HG02938 (cell line): Measurements from ENCODE around the gene BCR.
"Not testable (repeated sequence)": the region's sequence is repeated elsewhere in the genome, so short reads cannot be mapped to it uniquely, and the experiment has no call there.

ENCODE experiments used
- ATAC-seq: cut with Tn5 transposase; IDR thresholded peaks from one replicate; pipeline ENCODE4 v1.9.1; 2021; ENCODE audit warnings: mild to moderate bottlenecking, moderate library complexity; ENCODE audit not compliant: unreplicated experiment

Gene BCR

DNA sequence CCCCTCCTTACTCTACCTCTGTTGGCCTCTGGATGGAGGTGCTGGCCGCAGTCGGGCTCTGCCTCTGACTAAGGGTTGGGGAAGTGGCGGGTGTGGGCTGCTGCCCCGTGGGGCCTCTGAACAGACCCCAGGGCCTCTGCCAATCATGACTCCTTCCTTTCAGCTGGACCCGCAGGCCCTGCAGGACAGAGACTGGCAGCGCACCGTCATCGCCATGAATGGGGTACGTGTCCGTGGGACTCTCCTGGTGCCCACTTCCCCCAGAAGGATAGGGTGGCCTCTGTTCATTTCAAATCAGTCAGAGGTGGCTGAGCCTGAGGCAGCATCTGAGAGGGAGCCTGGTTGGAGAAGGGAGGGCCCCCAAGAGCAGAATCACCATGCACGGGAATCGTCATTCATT lies 129.0 kb downstream of the BCR start:
- ATAC-seq, result not testable (repeated sequence)

DNA sequence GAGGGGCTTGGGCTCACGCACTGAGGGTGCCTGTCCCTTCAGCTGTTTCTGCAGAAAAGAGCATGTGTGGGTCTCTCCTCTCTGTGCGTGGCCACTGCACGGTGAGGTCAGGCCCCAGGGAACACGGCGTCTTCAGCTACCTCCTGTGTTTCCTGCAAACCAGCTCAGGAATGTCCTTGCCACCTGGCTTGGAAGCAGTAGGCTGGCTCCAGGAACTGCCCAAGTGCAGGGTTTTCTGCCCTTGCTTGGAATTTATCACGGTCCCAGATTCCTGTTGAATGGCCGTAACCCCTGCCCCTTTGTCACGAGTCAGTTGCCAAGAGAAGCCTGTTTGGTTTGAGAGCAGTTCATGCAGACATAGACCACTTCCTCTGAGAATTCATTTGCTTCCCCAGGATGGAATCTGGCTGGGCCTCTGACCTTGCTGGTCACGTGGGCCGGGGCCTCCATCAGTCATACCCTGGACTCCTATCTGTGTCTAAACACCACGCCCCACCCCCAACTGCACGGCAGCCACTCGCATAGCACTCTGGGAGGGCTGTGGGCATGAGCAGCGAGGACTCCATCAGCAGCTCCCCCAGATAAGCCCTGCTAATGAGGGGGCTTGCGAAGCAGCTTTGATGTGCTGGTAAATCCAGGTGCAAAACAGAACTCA lies 130.3 kb downstream of the BCR start:
- not testable (repeated sequence) for ATAC-seq

DNA sequence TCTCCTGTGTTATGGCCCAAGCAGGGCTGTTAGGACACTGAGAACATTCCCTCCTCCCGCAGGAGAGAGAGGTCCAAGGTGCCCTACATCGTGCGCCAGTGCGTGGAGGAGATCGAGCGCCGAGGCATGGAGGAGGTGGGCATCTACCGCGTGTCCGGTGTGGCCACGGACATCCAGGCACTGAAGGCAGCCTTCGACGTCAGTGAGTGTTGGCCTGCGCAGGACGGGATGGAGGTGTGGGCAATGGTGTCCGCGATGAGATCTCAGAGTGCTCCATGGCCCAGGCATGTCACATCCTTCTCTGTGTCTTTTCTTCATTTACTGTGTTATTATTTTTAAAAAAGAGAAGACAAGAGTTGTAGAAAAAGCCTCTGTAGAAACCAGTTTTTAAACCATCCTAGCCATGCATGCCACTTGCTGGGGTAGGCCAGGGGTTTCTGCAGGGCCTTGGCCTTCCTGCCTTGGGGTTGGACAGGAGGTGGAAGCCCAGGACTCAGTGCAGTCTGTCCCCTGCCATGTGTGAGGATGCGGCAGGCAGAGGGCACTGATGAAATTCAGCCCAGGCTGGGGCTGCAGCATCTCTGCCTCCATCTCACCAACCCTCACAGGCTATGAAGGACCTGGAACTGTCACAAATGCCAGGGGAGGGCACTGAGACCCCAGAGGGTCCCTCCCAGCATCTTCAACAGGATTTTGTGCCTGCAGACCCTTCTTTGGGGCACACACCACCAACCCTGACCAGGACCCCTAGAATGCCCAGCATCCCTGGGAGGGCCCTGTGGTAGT lies 131.5 kb downstream of the BCR start:
- ATAC-seq, result not testable (repeated sequence)

DNA sequence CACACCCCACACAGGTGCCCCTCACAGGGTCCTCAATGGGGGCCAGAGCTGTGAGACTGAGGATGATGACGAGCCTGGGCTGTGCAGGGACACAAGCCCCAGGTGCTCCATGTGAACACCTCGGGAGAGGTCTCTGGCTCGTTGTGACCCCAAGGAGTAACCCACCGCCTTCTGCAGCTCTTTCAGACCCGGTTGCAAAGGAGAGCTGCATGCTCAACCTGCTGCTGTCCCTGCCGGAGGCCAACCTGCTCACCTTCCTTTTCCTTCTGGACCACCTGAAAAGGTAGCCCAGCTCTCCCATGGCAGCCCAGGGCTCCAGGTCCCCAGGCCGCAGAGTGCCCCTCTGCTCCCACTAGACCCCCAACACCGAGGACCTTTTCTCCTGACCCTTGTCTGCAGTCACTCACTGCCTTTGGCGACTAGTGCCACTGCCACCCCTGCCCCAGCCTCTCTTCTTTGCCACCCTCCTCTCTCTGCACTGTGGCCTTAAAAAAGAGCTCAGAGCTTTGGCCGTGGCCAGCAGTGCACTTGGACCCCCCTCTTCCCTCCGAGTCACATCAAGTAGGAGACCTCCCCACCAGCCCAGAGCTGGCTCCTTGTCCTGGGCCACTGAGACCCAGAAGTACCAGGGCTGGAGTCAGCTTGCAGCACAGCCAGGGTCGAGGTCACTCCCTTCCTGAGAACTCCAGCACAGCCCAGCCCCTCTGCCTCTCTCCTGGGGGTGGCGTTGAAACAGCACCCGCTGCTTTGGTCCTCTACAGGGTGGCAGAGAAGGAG lies 133.7 kb downstream of the BCR start:
- ATAC-seq, result no peak

DNA sequence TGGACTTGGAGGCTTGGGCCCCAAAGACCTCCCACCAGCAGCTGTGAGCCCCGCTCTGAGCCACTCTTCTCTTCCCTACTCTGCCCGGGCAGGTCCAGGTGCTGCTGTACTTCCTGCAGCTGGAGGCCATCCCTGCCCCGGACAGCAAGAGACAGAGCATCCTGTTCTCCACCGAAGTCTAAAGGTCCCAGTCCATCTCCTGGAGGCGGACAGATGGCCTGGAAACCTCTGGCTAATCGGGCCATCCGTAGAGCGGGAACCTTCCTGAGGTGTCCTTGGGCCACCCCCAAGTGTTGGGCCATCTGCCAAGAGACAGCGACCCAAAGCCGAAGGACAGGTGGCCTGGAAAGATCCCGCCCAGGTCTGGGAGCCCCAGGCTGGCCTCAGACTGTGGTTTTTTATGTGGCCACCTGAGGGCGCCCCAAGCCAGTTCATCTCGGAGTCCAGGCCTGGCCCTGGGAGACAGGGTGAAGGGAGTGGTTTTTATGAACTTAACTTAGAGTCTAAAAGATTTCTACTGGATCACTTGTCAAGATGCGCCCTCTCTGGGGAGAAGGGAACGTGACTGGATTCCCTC lies 135.1 kb downstream of the BCR start:
- ATAC-seq, result no peak

DNA sequence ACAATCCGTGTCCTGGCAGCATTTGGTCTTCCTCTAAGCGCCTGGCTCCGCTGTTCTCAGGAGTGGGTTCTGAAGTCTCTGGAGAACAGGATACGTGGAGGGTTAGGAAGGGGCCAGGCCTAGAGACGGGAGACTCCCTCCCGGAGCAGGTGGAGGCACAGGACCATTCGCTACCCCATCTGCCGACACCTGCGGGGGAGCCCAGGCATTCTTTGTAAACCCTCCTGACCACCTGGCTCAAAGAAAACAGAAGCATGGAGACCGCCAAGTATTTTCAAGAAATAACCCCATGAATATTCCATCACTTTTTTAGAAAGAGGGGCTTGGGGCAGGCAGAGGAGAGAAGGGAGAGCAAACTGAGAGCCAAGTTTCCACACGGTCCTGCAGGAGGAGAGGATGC lies 136.3 kb downstream of the BCR start:
- not testable (repeated sequence) for ATAC-seq

DNA sequence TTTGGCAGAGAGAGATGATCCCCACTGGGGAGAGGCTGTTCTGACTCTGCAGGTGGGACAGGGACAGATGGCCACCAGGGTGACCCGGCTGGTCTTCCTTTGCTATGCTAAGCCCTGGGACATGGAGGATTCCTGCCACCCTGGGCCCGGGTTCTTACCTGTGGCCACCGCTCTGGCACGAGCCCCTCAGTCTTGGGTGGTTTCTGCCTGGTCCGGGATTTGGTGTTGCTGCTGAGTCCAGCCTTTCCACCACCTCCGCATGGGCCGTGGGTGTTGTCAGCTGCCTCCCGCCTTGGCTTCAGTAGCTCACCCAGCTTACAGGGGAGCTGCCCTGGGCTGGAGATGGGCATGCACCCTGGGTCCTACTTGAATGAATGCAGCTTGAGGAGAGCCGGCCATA lies 138.0 kb downstream of the BCR start:
- ATAC-seq, result not testable (repeated sequence)

DNA sequence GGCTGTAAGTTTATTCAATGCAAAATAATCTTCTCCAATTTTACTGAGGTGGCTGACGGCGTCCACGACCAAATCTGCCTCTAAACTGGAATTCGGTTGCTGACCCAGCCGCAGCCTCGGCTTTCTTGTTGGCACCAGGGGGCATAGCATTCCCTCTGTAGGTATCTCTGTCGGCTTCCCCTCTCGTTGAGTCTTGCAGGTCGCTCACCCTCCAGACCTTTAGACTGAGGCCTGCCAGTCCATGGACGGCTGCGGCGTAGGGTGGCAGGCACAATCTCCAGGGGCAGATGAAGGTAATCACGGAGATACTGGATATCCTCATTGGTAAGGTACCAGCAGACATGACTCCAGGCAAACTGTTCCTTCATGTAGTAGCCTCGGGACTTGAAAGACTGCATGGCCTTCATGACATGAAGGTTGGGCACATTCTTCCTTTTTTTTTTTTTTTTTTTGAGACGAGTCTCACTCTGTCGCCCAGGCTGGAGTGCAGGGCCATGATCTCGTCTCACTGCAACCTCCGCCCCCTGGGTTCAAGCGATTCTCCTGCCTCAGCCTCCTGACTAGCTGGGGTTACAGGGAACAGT lies 142.3 kb downstream of the BCR start:
- not testable (repeated sequence) for ATAC-seq

DNA sequence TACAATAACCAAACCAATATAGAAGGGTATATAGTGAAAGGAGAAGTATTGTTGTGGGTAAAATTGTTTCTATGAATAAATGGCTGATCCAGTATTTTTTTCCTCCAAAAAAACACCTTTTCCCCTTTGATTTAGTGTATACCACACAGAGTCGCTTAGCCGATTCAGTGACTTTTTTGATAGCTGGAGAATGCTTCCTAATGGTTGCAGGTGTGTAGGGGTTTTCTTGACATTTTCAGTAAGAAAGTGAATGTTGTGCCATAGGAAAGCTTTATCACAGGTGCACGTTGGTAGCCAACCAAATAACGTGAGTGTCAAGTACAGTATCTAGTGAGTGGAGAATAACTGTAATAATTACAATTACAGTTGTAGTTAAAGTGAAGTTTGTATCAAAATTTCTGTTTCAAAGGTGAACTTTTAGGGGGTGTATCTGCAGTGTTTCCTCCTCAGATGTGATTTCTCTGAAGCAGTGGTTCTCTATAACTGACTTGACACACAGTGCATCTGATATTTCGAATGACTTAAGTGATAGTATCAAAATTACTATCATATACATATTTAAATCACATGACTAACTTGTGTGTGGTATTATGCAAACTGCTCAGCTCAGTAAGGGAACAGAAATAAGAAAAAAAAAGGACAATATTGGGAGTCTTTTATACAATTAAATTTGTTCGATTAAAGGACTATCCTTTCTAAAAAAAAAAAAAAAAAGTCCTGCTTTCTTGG lies 143.8 kb downstream of the BCR start:
- ATAC-seq, result not testable (repeated sequence)

DNA sequence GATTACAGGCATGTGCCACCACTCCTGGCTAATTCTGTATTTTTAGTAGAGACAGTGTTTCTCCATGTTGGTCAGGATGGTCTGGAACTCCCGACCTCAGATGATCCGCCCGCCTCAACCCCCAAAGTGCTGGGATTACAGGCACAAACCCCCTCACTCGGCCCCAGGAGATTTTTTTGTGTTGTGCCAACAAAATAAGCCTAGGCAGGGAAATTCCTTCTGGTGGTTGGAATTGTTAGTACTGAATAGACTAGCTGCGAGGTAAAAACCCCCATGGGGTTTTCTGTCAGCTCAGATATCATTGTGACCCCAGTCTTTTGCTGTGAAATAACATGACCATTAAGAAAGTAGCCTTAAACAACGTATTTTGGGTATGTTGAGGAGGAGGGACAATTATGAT lies 144.9 kb downstream of the BCR start:
- no peak for ATAC-seq

DNA sequence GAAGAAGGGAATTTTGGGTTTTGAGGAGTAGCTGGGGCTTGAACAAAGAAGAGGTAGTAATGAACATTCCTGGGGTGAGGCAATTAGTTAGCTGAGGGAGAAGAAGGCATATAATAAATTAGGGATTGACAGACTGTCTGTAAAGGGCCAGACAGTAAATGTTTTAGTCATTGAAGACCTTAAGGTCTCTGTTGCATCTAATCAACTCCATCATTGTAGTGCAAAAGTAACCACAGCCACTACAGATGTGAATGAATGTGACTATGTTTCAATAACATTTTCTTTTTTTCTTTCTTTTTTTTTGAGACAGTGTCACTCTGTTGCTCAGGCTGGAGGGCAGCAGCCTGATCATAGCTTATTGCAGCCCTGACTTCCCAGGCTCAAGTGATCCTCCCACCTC lies 153.5 kb downstream of the BCR start:
- not testable (repeated sequence) for ATAC-seq

DNA sequence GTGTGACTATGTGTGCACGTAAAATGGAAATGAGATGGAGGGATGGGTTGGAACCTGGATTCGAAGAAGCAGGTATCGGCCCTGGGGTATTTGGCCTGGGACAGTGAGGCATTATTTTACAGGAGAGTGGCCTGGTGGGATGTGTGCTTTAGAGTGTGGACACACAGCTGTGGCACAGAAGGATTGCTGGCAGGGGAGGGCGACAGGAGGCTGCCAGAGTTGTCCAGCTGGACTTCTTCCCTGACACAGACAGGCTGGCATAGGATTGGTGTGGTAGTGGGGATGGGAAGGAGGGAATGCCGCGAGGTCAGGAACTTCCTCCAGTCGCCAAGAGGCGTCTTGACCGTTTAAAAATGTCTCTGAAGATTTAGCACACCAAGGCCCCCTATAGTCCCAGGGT lies 157.4 kb downstream of the BCR start:
- not testable (repeated sequence) for ATAC-seq

DNA sequence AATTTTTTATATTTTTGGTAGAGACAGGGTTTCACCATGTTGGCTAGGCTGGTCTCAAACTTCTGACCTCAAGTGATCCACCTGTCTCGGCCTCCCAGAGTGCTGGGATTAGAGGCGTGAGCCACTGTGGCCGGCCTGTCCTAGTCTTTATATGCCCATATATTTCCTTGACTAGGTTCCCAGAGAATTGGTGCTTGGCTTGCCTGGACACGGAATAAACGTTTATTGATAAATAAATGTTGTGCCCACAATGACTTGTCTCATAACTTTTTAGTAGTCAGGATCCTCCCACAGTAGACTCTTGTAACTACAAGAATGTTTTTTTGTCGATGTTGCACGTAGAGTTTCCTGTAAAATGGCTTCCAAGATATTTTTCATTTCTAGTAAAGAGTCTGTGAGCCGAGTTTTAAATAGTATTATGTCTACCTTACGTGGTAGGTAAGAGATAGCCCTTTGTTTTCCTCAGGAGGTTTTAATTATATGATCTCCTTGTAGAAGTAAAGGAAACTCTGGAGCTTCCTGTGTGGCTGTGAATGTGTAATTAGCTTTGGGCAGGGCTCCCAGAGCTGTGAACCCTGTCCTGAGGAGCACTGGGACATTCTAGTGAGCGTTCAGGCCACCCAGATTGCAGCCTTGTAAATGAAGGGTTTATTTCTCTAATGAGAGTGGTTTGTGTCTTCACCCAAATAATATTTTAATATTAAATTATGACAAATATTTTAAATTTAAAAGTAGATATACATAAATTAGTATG lies 161.8 kb downstream of the BCR start:
- ATAC-seq, result not testable (repeated sequence)

DNA sequence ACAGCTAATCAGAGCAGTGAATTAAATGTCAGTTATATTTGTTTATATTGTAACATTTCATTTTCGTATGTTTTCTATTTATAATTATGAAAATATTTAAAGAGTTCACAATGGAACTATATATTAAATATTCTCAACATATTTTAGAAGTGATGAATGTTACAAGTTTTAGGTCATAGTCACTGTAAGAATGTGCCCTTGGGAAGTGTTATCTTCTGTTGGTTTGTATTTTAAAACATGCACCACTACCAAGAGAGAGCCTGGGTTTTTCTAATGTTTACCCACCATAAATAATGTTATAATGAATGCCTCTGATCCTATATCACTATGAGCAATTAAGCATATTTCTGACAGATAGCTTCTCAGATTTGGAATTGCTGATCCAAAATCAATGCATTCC lies 171.0 kb downstream of the BCR start:
- no peak for ATAC-seq

DNA sequence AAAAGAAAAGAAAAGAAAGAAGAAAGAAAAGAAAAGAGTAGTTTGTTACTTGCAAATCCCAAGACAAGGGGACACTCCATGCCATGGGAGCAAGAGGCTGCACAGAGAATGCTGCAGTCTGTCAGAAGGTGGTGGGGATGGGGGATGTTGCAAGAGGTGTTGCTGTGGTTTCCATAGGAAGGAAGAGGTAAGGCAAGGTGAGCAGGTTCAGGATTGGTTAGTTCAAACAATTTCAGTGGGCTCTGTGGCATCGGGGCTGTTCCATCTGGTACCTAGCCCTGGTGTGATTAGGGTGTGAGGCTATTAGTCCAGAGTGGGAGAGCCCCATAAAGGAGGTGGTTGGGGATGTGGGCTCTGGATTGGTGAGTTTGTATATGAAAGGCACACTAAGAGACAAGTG lies 172.7 kb downstream of the BCR start:
- no peak for ATAC-seq

DNA sequence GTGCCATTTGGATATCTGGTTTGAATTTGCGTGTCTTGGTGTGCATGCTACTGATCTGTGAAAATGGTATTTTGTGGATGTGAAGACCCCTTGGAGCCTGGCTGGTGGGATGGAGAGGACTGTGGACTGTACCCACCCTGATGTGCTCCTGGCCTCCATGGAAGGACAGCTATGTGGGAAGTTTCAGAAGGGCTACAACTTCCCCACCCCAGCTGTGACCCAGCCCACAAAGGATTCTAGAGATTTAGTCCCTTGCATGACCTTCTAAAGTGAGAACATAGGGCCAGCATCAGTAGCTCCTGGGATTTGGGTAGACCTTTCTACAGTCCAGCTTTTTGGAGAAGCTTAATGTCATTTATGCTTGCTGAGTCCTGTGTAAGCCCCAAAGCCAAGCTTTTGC lies 173.4 kb downstream of the BCR start:
- no peak for ATAC-seq

DNA sequence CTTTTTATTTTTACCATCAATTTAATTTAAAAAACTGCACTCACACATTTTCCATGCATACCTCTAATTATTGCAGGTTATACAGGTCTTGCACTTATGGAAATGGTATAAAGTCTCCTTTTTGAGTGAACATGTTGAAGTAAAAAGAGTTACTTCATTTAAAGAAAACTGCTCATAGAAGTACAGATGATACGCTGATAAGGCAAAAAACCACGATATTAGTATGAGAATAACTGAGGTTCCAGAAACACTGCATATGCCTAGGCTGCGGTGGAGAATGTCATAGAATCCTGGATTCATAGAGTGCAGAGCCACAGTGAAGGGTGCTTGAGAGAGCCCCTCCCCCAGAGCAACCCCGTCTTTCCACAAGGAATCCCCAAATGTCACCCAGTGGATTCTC lies 175.8 kb downstream of the BCR start:
- ATAC-seq, result no peak

DNA sequence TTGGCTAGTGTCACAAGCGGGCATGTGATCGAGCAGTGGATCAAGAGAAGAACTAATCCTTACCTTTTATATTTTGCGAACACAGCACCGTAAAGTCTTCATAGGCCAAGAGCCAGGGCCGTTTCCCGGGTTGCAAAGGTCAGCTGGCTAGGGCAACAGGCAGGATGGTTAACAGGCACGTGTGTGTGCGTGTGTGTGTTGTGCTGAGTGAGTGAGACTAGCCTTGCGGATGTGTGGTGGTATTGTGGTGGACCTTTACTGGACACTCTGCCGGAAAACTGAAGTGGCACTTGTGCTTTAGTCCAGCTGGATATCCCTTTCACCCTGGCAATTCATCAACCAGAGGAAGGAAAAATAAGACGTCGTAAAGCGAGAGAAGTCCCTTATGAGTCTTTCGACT lies 176.7 kb downstream of the BCR start:
- ATAC-seq, result no peak

DNA sequence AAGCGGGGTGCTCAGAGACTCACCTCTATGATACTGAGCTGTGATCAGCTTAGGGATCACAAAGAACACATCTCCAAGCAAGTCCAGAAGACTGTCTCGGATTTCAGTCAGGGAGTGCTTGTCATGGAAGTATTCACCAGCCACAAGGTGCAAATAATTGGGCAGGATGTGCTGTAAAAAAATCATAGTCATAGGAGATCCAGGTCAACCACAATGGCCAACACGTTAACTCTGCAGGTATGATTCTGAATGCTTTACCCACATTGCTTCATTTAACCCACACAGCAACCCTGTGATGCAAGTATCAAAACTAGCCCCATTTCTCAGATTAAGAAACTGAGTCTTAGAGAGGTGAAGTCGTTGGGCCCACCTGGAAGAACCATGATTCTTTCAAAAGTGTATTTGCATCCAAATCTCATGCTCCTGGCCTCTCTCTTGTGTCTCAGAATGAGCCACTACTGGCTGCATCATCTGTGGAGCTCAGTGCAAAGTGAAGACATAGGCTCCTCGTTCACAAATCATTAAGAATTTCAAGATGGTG lies 179.3 kb downstream of the BCR start:
- no peak for ATAC-seq
